BJ (cell line): Measurements from ENCODE around the gene CH25H. TPM values are rescaled to one million over a fixed set of nuclear protein-coding genes. Genes with fewer than 3 reads are reported as not detected.

ENCODE experiments used
- CTCF ChIA-PET: fragments of 350-600 bp; formaldehyde crosslinking; extraction: SDS; loops from one replicate; lab custom pipeline; 2021; ENCODE audit warnings: antibody characterized with exemption, inconsistent platforms; lab: Yijun Ruan, JAX
- POLR2A ChIA-PET: fragments of 300-600 bp; sonication (Branson Sonifier 250); formaldehyde crosslinking; extraction: SDS; loops from one replicate; lab custom pipeline; 2021; ENCODE audit warnings: antibody characterized with exemption; lab: Charles Lee
- DNase-seq: peaks from one replicate; pipeline ENCODE4 v3.0.0-alpha.2; 2011; ENCODE audit warnings: low read depth
- H3K27me3 ChIP-seq: 2 replicates; pipeline ENCODE4 v1.6.0; 2011; ENCODE audit warnings: low read length; ENCODE audit not compliant: control insufficient read depth, insufficient read depth
- H3K36me3 ChIP-seq: 2 replicates; pipeline ENCODE4 v1.5.1; 2011; ENCODE audit warnings: low read length; ENCODE audit not compliant: control insufficient read depth, insufficient read depth
- H3K4me3 ChIP-seq: 2 replicates; pipeline ENCODE4 v1.5.1; 2011; ENCODE audit warnings: low read depth, mild to moderate bottlenecking, control low read depth, low read length
- CTCF ChIP-seq: IDR thresholded peaks from 2 replicates; pipeline ENCODE4 v1.5.1; 2011; ENCODE audit warnings: low read depth, mild to moderate bottlenecking, control low read depth, inconsistent platforms, low read length, moderate library complexity; ENCODE audit not compliant: insufficient read depth
- polyA plus RNA-seq: library from polyadenylated mRNA; depleted of rRNA; stranded (reverse); fragments of >200 nt; gene quantifications from 2 replicates; pipeline ENCODE4 v1.2.3, GENCODE V29; 2011

CH25H gene
- polyA plus RNA-seq, 1 experiment = 0.86 TPM

DNA sequence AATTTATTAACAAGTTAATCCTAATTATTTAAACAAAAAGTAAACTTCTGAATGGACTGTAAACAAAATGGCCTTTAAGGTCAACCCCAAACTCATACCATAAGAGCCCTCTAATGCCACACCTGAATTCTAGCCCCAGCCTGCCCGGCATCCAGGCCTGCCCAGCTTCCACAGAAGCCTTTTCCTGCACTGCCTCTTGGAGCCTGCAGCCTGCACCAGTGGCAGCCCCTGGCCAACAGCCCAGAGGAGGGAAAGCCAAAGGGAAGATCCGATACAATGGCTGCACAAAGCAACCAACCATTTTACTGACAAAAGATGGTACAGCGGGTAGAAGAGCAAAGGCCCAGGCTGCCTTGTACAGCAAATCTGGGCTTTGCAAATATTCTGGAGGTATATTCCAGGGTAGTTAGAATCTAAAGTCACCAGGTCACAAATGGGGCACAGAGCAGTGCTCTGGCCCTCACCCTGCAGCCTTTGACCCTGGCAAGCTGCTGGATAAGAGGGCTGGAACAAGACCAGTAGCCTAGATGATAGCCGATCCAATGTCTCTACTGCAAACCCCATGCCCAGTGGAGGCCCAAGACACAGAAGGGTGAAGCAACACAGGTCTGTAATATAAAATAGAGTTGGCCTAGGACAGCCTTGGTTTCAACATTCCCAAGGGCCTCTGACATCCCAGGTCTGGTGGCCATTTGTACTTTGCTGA is 12.5 kb upstream of the CH25H start:
- DNase-seq = no peak
- Histone ChIP-seq H3K27me3 (no peaks in the 10 kb centered on the region), H3K36me3 (no peaks in the 10 kb centered on the region; the same call in none of the 2 replicates), H3K4me3 (no peak overlapping the region)
- no peak for TF ChIP-seq CTCF
- ChIA-PET POLR2A (no interaction called here), CTCF (interaction anchor here (1.5 to 3.4 kb wide), 10 partner anchors 13 to 383 kb away, joined by 3 to 45 read pairs (median 12); partner anchors contain the start of gene FAS)

DNA sequence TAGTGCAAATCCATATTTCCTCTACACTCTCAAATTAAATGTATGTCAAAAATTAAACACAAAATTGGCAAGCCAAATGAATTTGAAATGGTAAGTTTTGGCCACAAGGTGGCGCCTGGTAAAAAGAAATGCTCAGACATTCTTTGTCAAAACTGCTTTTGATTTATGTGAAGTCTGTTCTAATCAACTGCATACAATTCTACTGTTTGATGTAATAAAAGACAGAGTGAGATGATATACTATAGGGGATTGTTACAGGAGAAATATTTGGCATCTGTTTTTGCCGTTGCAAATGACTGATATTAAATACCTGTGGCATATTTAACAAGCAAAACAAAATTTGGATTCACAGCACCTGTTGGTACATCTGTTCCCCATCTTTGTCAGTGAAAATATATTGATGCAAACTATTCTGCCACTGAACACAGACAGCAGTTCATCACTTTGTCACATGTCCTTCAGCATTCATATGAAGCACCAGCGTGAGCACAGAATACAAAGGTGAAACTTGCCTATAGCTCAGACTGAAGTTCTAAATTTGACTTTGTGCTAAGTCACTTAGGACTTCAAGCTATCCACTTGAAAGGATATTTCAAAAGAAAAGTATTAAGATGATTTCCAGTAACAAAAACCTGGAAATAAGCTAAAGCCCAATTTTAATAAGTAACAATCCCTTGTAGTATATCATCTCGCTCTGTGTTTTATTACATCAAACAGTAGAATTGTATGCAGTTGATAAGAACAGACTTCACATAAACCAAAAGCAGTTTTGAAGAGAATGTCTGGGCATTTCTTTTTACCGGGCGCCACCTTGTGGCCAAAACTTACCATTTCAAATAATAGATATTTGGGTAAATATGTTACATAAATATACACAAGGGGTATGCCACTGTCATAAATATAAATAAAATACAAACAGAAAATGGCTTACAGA is 10.2 kb upstream of the CH25H start:
- ChIA-PET CTCF (interaction anchor here (0.7 to 3.4 kb wide), 33 partner anchors 11 to 381 kb away, joined by 3 to 45 read pairs (median 5); partner anchors contain the start of genes FAS, IFIT1 and STAMBPL1), POLR2A (no interaction called here)
- H3K36me3 ChIP-seq = no peaks in the 10 kb centered on the region; the same call in none of the 2 replicates
- TF ChIP-seq CTCF = peak; percentile 69
- no peak overlapping the region for H3K4me3 ChIP-seq
- DNase-seq = no peak
- H3K27me3 ChIP-seq = no peaks in the 10 kb centered on the region

GRCh38 chr10:89216056-89216455 is 8.9 kb upstream of the CH25H start:
- Histone ChIP-seq H3K4me3 (no peak overlapping the region), H3K27me3 (no peaks in the 10 kb centered on the region), H3K36me3 (no peaks in the 10 kb centered on the region; the same call in none of the 2 replicates)
- no peak for TF ChIP-seq CTCF
- CTCF ChIA-PET = interaction anchor here (0.6 to 4.2 kb wide), 19 partner anchors 9 to 380 kb away, joined by 3 to 90 read pairs (median 4); partner anchors contain the start of genes CH25H, FAS and IFIT1
- no peak for DNase-seq
- POLR2A ChIA-PET = no interaction called here

DNA sequence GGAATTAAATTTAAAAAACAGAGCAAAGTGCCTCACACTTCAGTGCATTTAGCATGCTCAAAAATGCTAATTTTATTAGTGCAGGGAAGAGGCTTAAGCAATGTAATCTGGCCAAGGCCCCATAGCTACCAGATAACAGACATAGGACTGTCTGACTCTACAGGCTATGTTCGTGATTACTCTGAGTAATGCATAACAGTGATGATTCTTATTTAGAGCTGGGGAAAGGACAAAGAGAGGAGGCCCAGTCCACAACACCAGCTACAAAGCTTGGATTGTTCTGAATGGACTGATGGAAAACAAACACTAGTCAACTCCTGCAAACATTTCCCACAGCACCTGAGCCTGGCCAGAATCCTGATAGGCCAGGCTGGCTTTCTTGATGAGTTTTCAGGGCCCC is 8.4 kb upstream of the CH25H start:
- ChIA-PET POLR2A (no interaction called here), CTCF (interaction anchor here (0.6 to 4.2 kb wide), 21 partner anchors 8 to 379 kb away, joined by 3 to 90 read pairs (median 5); partner anchors contain the start of genes CH25H and FAS)
- Histone ChIP-seq H3K4me3 (no peak overlapping the region), H3K27me3 (no peaks in the 10 kb centered on the region), H3K36me3 (no peaks in the 10 kb centered on the region; the same call in none of the 2 replicates)
- TF ChIP-seq CTCF = no peak
- no peak for DNase-seq
